GM19324 (cell line): ENCODE results near the gene DNAH10.

ENCODE experiments used
- ATAC-seq: cut with Tn5 transposase; IDR thresholded peaks from one replicate; pipeline ENCODE4 v1.9.1; 2021; ENCODE audit warnings: mild to moderate bottlenecking, moderate library complexity; ENCODE audit not compliant: unreplicated experiment, low FRiP score

Gene DNAH10

GRCh38 chr12:123839826-123840225 lies 77.7 kb downstream of the DNAH10 start:
- no peak for ATAC-seq

- no peak for ATAC-seq
Observed at GRCh38 chr12:123840765-123841425, 78.8 kb downstream of the DNAH10 start.

GRCh38 chr12:123843912-123844748 lies 82.0 kb downstream of the DNAH10 start:
- ATAC-seq: no peak

- no peak for ATAC-seq
Observed at GRCh38 chr12:123845881-123846280, 83.8 kb downstream of the DNAH10 start.

GRCh38 chr12:123846340-123846739 lies 84.2 kb downstream of the DNAH10 start:
- no peak for ATAC-seq

DNA sequence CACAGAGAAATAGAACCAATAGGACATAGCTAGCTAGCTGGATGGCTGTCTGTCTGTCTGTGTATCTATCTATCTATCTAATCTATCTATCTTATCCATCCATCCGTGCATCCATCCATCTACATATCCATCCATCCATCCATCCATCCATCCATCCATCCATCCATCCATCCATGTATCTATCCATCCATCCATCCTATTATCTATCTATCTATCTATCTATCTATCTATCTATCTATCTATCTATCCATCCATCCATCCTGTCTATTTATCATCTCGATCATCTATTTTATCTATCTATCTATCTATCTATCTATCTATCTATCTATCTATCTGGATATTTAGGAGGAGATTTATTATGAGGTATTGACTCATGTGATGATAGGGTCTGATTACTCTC lies 84.9 kb downstream of the DNAH10 start:
- ATAC-seq: no peak

GRCh38 chr12:123847876-123848275 lies 85.8 kb downstream of the DNAH10 start:
- ATAC-seq: no peak

DNA sequence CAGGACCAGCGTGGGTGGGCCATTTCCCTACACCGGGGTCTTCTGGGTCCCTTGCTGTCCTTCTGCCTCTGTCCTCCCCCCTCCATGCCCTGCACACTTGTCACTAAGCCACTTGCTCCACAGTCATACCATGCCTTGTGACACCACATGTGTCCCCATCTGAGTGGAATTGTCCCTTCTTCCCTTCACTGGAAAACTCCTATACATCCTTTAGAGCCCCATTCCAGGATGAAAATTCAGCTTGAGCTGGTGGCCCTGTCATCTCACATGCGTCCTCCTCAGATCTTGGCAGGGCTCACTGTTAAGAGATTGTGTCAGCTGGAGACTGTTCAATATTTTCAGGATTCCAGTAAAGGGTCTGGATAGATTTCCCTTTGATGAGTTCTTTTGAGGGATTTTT lies 87.4 kb downstream of the DNAH10 start:
- ATAC-seq: no peak

DNA sequence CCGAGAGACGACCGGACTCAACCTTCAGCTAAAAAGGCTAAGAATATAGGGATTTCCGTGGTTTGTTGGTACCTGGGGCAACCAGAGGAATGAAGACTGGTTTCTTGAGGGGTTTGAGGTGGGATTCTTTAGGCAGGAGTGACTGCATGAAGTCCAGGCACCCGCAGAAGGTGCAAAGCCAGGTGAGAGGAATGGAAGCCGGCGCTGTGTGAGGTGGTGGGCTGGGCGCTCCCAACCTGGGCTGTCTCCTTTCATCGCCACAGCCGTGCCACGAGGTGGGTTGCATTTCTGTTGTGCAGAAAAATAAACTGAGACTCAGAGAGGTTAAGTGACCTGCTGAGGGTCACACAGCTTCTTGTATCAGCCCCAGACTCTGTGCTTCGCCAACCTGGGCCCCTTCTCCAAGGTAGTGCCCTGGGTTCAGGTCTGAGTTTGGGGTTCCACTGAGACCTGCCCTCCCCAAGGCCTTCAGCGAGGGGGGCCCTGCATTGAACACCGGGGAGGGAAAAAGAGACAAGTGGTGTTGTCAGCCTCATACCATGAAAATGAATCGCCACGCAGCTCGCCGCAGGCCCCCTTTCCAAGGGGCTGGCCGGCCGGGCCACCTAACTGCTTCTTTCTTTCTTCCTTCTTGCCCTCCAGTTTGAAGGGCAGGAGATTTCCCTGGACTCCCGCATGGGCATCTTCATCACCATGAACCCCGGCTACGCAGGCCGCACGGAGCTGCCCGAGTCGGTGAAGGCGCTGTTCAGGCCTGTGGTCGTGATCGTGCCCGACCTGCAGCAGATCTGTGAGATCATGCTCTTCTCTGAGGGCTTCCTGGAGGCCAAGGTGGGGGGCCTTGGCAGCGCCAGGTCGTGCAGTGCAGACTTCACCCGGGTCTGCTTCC lies 88.4 kb downstream of the DNAH10 start:
- ATAC-seq: no peak

DNA sequence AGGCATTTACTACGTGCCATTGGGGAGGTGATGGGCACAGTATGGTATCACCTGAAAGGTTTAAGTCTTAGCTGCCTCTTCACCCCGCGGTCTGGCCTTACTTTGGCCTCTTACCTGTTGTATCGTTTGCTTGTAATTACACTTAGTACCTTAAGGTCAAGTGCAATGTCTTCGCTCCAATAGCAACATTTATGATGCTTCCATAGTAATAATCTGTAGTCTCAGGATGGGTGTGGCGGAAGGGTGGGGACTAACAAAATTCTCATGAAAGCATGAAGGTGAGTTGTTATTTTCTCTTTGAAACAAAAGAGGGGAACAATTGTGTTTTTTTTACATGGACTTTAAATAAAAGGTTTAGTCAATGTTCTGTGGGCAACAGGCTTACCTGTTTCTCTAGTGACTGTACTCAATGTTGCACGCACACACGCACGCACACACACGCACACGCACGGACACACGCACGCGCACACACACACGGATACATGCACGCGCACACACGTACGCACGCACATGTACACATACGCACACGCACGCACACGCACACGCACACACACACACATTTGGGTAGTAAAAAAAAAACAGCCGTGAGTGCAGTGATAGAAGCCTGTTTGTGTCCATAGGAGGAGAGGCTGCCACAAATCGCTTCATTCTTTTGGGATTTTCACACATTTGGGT lies 91.4 kb downstream of the DNAH10 start:
- ATAC-seq: no peak

- no peak for ATAC-seq
Observed at GRCh38 chr12:123854232-123854631, 92.1 kb downstream of the DNAH10 start.

DNA sequence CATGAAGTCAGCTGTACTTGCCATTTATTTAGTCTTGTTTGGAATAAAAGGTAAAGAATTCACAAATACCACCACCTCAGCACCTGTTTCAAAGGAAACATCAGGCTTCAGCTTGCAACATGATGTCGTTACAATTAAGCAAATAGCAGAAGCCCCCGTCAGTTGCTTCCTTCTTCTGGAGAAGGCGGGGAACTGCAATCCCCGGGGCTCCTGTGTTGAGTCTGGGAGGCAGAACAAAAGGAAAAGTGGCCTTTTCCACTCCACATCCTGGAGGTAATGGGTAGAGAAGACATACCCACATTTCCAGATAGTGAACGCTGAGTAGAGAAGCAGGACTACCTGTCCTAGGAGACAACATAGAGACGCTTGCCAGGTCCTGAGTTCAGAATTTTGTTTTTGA lies 92.8 kb downstream of the DNAH10 start:
- no peak for ATAC-seq

DNA sequence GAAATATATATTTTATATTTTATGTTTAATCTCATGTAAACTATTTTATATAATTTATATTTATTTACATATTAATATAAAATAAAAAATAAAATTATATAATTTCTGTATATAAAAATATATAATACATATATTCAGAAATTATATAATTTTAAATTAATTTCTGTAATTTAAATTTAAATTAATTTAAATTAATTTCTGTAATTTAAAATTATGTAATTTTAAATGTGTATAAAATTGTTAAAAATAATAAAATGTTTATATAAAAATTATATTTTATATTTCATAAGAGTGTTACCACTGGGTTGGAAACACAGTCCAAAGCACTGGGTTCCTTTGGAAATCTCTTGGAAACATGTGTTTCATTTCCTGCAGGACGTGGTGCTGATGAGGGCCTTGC lies 94.6 kb downstream of the DNAH10 start:
- ATAC-seq: no peak

DNA sequence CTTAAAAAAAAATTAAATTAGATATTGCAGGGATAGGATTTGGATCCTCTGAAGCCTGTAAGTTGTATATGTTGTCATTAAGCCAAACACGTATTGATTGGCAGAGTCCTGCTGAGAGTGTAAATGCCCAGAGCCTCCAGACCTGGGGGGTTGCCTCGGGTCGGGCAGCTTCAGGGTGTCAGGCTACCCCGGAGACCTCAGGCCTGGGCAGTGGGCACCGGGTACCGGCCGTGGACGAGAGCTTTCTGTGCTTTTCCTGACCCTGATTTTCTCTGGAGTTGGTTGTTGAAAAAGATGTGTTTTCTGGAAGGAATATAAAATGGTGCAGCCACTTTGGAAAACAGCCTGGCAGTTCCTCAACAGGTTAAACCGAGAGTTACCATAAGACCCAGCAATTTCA lies 96.1 kb downstream of the DNAH10 start:
- ATAC-seq: no peak

- ATAC-seq: no peak
Observed at GRCh38 chr12:123859035-123859434, 96.9 kb downstream of the DNAH10 start.

DNA sequence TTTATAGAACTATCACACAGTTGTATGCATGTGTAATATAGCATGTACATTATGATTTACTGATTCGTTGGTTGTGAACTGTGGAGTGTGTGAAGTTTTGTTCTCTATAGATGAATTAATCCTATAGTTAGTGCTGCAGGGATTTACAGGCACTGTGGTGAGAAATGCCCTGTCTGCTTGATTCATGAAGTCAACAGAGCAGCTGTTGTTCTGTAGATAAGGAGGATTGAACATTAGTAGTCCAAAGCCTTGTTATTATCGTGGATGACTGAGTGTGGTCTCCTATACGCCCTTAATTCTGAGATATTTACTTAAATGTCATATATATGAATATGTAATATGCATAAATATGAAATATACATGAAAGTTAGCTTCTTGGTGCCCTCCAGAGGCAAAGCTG lies 98.3 kb downstream of the DNAH10 start:
- no peak for ATAC-seq

GRCh38 chr12:123861392-123861791 lies 99.3 kb downstream of the DNAH10 start:
- no peak for ATAC-seq

DNA sequence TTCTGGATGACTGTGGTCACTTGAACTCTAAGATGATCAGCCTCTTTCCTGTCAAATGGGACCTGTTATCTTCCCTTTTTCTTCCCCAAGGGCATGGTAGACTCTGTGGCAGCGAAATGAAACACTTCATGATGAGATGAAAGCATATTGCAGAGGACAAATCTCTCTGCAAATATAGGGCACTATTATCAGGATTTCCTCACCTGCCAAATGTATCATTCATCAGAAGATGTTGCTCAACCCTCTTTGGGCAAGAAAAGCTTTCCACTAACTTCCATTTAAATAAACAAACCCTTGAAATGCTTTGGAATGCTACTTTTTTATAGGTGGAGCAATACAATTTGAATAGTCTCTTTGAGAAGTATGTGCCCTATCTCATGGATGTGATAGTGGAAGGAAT lies 105.0 kb downstream of the DNAH10 start:
- no peak for ATAC-seq

GRCh38 chr12:123868791-123869190 lies 106.7 kb downstream of the DNAH10 start:
- no peak for ATAC-seq

DNA sequence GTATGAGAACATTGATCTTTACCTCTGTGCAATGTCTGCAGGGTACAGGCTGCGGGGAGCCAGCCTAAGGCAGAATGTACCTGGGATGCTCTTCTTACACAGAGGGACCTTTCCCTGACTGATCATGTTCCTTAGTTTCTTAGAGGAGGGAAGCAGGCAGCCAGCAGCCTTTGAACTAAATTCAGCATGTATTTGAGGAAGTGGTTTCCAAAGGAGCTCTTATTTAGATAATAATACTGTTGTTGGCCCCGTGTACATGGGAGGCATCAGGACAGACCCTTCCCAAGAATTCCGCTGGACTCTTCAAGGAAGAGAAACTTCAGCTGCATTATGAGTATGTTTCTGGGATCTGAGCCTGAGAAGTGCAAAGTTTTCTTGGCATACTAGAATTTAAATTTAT lies 111.7 kb downstream of the DNAH10 start:
- no peak for ATAC-seq

DNA sequence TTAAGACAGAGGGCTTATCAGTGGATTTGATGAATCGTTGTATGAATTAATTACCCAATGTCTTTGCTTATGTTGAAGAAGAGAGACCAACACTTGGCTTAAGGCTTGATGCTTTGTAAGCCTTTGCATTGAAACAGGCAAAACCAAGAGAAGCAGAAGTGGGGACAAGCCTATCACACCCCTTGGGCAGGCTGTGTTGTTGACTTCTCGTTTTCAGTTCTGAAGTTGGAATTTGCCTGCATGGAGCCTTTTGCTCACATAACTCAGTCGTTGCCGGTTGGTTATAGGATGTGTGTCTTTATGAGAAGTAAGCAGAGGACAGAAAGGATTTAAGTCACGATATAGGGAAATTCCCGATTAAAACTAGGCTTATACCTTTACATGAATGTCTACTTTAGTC lies 115.9 kb downstream of the DNAH10 start:
- ATAC-seq: no peak
